HEK293 (cell line): ENCODE results near the gene RPE65.
"Not testable (repeated sequence)": the region's sequence is repeated elsewhere in the genome, so short reads cannot be mapped to it uniquely, and the experiment has no call there.

Source experiments
- ATF2 ChIP-seq: fragments of 450-650 bp; formaldehyde crosslinking; IDR thresholded peaks from 2 replicates; pipeline ENCODE4 v1.5.1; 2016; ENCODE audit warnings: missing biosample characterization, missing genetic modification characterization, low read depth
- CTCF ChIP-seq: fragments of 450-650 bp; formaldehyde crosslinking; IDR thresholded peaks from 2 replicates; pipeline ENCODE4 v1.5.1; 2016; ENCODE audit warnings: missing biosample characterization, missing genetic modification characterization
- HOXC10 ChIP-seq: sonication (generic); formaldehyde crosslinking; IDR thresholded peaks from 2 replicates; pipeline ENCODE4 v1.8.1; 2023; ENCODE audit warnings: mild to moderate bottlenecking, missing genetic modification reagents
- ZBTB21 ChIP-seq: fragments of 450-650 bp; formaldehyde crosslinking; IDR thresholded peaks from 2 replicates; pipeline ENCODE4 v1.5.1; 2017; ENCODE audit warnings: missing biosample characterization, missing genetic modification characterization
- ZBTB8A ChIP-seq: fragments of 450-650 bp; formaldehyde crosslinking; IDR thresholded peaks from 2 replicates; pipeline ENCODE4 v1.5.1; 2016; ENCODE audit warnings: missing biosample characterization, missing genetic modification characterization
- ZNF148 ChIP-seq: fragments of 450-650 bp; formaldehyde crosslinking; IDR thresholded peaks from 2 replicates; pipeline ENCODE4 v1.5.0; 2017; ENCODE audit warnings: missing biosample characterization, missing genetic modification characterization, borderline replicate concordance
- ZNF707 ChIP-seq: fragments of 450-650 bp; formaldehyde crosslinking; IDR thresholded peaks from 2 replicates; pipeline ENCODE4 v1.5.1; 2016; ENCODE audit warnings: missing biosample characterization, missing genetic modification characterization

GRCh38 chr1:68385798-68386524, 63.8 kb downstream of the RPE65 start:
- not testable (repeated sequence) for TF ChIP-seq ATF2; ZBTB21 (tag by site-specific recombination); CTCF (tag by site-specific recombination); ZNF707 (tag by site-specific recombination); ZBTB8A (tag by site-specific recombination); ZNF148 (tag by site-specific recombination); HOXC10
